Endometrial microvascular endothelial cells (primary cell): ENCODE measurements around the gene SPRR1A. TPM values are rescaled to one million over a fixed set of nuclear protein-coding genes. Genes with fewer than 3 reads are reported as not detected.
"Not testable (repeated sequence)": the region's sequence is repeated elsewhere in the genome, so short reads cannot be mapped to it uniquely, and the experiment has no call there.

Experiments
- in situ Hi-C: cut with HindIII; loops from 2 replicates; pipeline ENCODE4 v1.10.0; 2017; ENCODE audit warnings: low sequenced_read_pairs, low pct_unique_long_range_greater_than_20kb; ENCODE audit errors: inconsistent ontology term
- total RNA-seq: library from RNA; depleted of rRNA; stranded (reverse); fragments of >200 nt; gene quantifications from one replicate; pipeline ENCODE4 v1.2.3, GENCODE V29; 2015; ENCODE audit errors: inconsistent ontology term

The SPRR1A gene
- total RNA-seq, 1 donor from 2014 or later, result not detected

- in situ Hi-C loops, result not testable (repeated sequence)
Measured at GRCh38 chr1:153021829-153022228, 37.9 kb downstream of the SPRR1A start.

DNA sequence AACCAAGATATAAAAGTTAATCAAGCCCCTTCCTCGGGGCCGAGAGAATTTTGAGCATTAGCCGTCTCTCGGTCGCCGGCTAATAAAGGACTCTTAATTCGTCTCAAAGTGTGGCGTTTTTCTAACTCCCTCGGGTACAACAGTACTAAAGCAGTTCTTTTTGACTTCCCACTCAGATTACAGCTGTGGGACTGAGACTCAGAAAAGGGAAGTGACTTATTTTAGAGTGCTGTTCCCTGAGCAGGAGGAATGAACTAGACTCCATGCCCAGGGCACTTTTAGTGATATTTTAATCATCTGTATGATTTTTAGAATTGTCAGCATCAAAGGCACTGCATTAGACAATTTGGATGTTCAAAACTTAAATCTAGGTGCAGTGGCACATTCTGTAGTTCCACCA is 38.5 kb downstream of the SPRR1A start:
- in situ Hi-C loops, result not testable (repeated sequence)

- in situ Hi-C loops, result no loop called here
Measured at GRCh38 chr1:153023109-153023508, 39.2 kb downstream of the SPRR1A start.

GRCh38 chr1:153024413-153024812 is 40.5 kb downstream of the SPRR1A start:
- in situ Hi-C loops, result no loop called here

DNA sequence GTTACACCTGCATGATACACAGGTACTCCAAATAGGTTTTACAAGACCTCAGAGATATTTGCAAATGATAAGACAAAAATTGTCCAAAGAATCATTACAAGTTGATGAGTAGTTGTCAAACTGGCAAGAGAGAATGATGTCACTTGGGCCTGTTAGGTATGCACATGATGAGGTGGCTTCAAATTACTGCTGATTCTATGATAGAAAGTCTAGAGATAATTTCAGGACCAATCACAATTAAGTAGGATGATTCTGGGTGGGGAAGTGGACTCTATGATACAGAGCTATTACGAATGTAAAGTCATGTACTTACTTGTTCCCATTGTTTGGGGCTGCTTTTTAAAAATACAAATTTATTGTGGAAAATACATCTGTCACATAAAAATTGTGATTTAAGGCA is 41.9 kb downstream of the SPRR1A start:
- in situ Hi-C loops, result no loop called here

DNA sequence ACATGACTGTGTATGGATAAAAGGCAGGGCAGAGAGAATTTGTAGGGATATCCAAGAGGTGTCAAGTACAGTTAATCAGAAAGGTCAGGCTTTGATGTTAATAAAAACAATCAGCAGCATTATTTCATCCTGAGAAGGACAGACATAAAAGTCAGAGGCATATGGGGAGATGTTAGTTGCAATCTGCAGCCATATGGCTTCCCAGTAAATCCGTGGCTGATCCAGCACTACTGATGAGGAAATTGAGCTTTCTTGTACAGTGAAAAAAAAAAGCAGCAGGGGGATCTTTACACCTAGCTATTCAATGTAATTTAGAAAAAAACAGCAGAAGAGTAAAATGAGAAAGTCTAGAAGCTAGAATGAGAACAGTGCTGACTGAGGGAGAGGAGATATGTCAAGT is 44.9 kb downstream of the SPRR1A start:
- in situ Hi-C loops, result no loop called here

DNA sequence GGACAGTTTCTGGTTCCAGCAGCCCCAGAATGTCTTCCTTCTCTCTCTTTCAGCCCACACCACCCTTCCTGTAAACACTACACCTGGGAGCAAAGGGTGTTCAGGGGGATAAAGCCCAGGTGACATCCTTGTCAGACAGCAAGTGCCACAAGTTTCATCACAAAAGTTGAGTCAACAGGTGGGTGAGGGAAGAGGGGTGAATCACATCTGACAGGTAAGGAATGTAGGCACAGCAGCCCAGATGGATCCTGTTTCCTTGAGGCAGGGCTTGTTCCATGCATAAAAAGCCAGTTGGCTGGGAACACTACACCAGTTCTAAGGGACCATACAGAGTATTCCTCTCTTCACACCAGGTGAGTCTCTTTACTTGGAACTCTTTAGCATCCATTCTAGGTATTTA is 47.0 kb downstream of the SPRR1A start, which contains the start of gene SPRR1B:
SPRR1B (plus strand) TSS at position 309 of the 400 bp plus-strand sequence. CDS start 1,143 bp downstream, outside the sequence.
- in situ Hi-C loops, result no loop called here

GRCh38 chr1:153032073-153032472 is 48.2 kb downstream of the SPRR1A start:
- in situ Hi-C loops, result no loop called here

GRCh38 chr1:153032677-153033308 is 48.9 kb downstream of the SPRR1A start:
- in situ Hi-C loops, result no loop called here

DNA sequence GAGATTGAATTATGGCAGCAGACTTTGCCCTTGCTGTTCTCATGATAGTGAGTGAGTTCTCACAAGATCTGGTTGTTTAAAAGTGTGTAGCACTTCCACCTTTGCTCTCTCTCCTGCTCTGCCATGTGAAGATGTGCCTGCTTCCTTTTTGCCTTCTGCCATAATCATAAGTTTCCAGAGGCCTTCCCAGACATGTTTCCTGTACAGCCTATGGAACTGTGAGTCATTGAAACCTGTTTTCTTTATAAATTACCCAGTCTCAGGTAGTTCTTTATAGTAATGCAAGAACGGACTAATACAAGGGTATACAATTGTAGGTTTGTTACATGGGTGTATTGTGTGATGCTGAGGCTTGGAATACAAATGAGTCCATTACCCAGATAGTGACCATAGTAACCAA is 51.3 kb downstream of the SPRR1A start:
- in situ Hi-C loops, result no loop called here

Other genes with a start within 250 kb of the SPRR1A start
- gene KPRP, start 226.1 kb upstream of the SPRR1A start, total RNA-seq, result not detected
- not detected for gene LCE1F, start 208.9 kb upstream of the SPRR1A start, total RNA-seq
- not detected for gene LCE1E, start 197.8 kb upstream of the SPRR1A start, total RNA-seq
- gene LCE1D, start 187.4 kb upstream of the SPRR1A start, total RNA-seq, result not detected
- gene LCE1C, start 177.4 kb upstream of the SPRR1A start, total RNA-seq, result not detected
- not detected for gene LCE1B, start 172.1 kb upstream of the SPRR1A start, total RNA-seq
- gene LCE1A, start 156.6 kb upstream of the SPRR1A start, total RNA-seq, result not detected
- gene LCE6A, start 141.2 kb upstream of the SPRR1A start, total RNA-seq, result not detected
- gene LCE7A, start 124.1 kb upstream of the SPRR1A start, total RNA-seq, result not detected
- not detected for gene SMCP, start 105.8 kb upstream of the SPRR1A start, total RNA-seq
- gene IVL, start 75.5 kb upstream of the SPRR1A start, total RNA-seq, result not detected
- gene SPRR5, start 36.9 kb upstream of the SPRR1A start, total RNA-seq, result not detected
- gene SPRR4, start 13.4 kb upstream of the SPRR1A start, total RNA-seq, result not detected
- gene SPRR3, start 17.7 kb downstream of the SPRR1A start, total RNA-seq, result not detected
- gene SPRR1B, start 47.1 kb downstream of the SPRR1A start, total RNA-seq, result not detected
- gene SPRR2D, start 57.0 kb downstream of the SPRR1A start, total RNA-seq, result not detected
- not detected for gene SPRR2A, start 73.4 kb downstream of the SPRR1A start, total RNA-seq
- gene SPRR2B, start 87.5 kb downstream of the SPRR1A start, total RNA-seq, result not detected
- gene SPRR2E, start 110.4 kb downstream of the SPRR1A start, total RNA-seq, result not detected
- not detected for gene SPRR2F, start 129.4 kb downstream of the SPRR1A start, total RNA-seq
- not detected for gene SPRR2G, start 166.8 kb downstream of the SPRR1A start, total RNA-seq
- not detected for gene LELP1, start 219.3 kb downstream of the SPRR1A start, total RNA-seq
- gene PRR9, start 233.5 kb downstream of the SPRR1A start, total RNA-seq, result not detected